Fibroblast of skin of right quadriceps (primary cell): ENCODE results near the gene SPRR1B.
"Not testable (repeated sequence)": the region's sequence is repeated elsewhere in the genome, so short reads cannot be mapped to it uniquely, and the experiment has no call there.

Experiments used
- DNase-seq: peaks from one replicate; pipeline ENCODE4 v3.0.0-alpha.2; 2013

SPRR1B gene

DNA sequence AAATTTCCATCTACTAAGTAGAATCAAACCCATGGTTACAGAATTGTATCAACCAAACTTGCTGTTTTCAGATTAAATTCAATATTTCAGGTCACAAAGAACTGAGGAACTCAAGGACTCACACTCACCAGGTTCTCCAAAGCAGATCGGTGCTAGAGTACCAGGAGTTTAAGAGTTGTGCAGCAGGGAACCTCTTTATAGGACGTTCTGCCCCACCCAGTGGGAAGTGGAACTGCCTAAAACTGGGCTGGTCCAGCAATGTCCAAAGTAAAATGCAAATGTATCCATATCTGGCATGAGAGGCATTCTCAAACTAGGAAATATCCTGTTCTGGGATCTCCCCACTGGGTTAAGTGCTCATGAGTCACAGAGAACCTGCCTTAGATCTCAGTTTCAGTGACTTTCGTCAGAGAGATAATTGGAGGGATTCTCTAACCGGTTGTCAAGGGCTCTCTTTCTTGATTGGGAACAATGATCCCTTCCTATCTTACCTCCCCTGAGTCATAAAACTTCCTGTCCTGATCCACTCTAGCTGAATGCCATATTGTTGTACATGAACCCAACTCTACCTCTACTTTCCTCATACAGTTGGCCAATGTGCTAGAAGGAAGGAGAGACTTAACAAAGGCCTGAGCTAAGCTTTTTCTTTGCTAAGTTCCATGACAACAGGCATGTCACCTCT, 10.1 kb downstream of the SPRR1B start, which contains the start of gene SPRR2D:
SPRR2D (minus strand) TSS at position 171 of the 682 bp plus-strand sequence. CDS start 774 bp downstream, outside the sequence.
- no peak for DNase-seq

DNA sequence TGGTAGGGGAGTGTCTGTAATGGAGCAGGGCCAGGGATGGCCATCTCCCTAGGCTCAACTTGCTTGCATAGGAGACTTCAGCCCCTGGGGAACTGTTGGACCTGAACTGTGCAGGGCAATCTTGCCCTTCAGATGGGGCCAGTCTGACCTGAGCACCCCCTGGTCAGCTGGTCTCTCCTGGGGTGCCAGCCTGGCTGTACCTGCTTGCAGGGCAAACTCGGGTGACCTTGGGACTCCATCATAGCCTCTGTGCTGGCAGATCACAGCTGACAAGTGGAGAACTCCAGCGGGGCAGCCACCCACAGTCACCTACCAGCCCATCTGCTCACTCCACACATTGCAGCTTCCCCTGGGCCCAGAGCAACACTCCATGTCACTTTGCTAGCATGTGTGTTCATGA, 18.2 kb downstream of the SPRR1B start:
- DNase-seq = no peak

DNA sequence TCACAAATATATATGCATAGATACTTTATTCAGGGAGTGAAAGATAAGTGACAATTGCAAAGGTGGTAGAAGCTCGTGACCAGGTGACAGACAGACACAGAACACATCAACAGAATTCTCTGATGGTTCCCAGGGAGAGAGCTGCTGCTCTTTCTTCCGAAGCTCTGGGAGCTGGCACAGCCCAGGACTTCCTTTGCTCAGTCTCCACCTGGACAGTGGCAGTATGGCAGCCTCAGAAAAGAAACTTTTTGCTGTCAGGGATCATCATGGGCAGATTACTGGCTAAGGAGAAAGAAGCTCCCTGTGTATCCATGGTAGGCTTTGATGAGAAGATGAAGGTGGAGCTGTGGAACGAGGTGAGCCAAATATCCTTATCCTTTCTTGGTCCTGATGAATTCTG, 25.1 kb downstream of the SPRR1B start:
- not testable (repeated sequence) for DNase-seq

- no peak for DNase-seq
Observed at GRCh38 chr1:153057375-153057774, 26.4 kb downstream of the SPRR1B start, which contains the start of gene SPRR2A. TSS of gene SPRR2A (minus strand) at chr1:153057512. CDS start at chr1:153056735, 777 bp downstream.

DNA sequence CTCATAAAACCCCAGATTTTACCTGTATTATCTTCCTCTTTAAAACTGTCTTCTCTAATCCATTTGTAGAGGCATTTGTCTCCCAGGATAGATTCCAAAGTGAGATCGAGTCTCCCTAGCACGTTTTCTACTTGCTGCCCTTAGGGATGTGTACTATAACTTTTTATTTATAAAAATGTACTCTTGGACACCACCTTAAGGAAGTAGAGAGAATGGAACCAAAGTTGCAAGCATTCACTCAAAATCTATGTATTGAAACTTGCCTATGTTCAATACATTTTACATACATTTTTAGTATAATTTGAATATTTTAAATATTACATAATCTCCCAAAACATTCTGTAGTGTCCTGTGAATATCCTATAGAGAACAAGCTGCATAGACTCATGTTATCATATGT, 27.2 kb downstream of the SPRR1B start:
- no peak for DNase-seq

DNA sequence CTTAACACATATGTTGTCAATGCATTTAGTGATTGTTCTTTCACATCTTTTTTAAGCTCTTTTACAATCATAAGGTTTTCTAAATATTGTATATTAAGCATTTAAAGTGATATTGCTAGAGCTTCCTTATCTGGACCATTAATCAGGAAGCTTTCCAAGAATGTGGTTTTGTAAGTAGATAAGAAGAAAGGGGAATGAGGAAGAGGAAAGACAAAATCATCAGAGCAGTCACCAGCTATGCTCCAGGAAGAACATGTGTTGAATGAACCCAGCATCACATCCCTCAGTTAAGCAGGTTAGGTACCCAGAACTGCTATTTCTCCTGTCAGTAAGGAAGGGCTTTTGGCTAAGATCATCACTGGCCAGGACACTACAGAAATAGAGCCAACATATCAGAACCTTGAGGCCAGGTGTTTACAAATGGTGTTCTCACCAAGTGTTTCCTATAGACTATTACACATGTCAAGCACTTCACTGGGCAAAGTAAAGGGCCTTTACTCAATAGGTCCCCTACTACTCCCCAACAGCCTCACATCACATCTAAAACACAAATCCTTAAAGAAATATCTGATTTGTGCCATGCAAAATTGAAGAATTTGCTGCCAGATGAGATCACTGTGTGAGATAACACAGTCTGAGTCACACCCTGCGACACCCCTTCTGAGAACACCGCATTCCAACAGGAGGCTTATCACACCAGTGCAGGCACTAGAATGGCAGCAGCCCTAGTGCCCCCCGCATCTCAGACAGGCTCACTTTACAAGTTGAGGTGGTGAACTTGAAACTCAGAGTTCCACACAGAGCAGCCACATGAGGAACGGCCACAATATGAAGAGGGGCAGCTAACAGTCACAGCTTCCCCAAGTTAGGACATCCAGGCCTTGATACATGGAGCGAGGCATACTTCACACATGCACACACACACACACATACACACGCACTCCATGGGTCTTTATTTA, 28.1 kb downstream of the SPRR1B start:
- DNase-seq = no peak

DNA sequence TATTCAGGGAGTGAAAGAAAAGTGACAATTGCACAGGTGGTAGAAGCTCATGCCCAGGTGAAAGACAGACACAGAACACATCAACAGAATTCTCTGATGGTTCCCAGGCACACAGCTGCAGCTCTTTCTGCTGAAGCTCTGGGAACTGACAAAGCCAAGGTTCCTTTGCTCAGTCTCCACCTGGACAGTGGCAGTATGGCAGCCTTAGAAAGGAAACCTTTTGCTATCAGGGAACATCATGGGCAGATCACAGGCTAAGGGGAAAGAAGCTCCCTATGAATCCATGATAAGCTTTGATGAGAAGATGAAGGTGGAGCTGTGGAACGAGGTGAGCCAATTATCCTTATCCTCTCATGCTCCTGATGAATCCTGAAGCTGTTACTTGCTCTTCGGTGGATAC, 39.2 kb downstream of the SPRR1B start:
- DNase-seq = no peak

DNA sequence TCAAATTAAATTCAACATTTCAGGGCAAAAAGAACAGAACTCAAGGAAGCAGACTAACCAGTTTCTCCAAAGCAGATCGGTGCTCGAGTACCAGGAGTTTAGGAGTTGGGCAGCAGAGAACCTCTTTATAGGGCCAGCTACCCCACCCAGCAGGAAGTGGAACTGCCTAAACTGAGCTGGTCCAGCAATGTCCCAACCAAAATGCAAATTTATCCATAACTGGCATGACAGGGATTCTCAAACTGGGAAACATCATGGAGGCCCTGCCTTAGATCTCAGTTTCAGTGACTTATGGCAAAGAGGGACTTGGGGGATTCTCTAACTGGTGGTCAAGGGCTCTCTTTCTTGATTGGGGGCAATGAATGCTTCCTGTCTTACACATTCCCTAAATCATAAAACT, 40.5 kb downstream of the SPRR1B start, which contains the start of gene SPRR2B:
SPRR2B (minus strand) TSS at position 101 of the 400 bp plus-strand sequence. CDS start 772 bp downstream, outside the sequence.
- no peak for DNase-seq

DNA sequence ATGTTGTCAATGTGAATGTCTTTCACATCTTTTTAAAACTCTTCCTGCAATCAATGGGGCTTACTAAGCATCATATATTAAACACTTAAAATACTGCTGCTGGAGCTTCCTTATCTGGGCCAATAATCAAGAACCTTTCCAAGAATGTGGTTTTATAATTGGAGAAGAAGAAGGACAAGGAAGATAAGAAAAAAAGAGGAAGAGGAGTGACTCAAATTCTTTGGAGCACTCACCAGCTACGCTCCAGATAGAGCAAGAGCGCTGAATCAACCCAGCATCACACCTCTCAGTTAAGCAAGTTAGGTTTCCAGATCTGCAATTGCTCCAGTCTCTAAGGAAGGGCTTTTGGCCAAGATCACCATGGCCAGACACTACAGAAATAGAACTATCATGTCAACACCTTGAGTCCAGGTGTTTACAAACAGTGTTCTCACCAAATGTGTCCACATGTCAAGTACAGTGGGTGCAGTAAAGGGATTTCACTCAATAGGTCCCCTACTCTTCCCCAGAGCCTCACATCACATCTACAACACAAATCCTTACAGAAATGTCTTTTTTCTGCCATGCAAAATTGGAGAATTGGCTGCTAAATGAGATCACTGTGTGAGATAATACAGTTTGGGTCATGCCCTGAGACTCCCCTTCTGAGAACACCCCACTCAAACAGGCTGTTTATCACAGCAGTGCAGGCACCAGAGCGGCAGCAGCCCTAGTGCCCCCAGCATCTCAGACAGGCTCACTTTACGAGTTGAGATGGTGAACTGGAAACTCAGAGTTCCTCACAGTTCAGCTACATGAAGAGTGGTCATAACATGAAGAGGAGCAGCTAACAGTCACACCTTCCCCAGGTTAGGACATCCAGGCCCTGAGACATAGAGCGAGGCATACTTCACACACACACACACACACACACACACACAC, 42.1 kb downstream of the SPRR1B start:
- DNase-seq = no peak

GRCh38 chr1:153081736-153082135, 50.7 kb downstream of the SPRR1B start:
- no peak for DNase-seq
